VCaP (cell line): Measurements from ENCODE around the gene PTPN3.
A peak's percentile ranks its signal among the peaks of the same experiment; 100 is the strongest.

Experiments used
- H3K27ac ChIP-seq: fragments of 450-650 bp; 2 replicates; pipeline ENCODE4 v1.5.1; 2017
- CTCF ChIP-seq: fragments of 450-650 bp; conservative IDR thresholded peaks from 2 replicates; pipeline ENCODE4 v1.5.1; 2017; ENCODE audit warnings: mild to moderate bottlenecking, moderate library complexity

The PTPN3 gene

GRCh38 chr9:109488791-109489492 lies 9.2 kb downstream of the PTPN3 start:
- no peak for TF ChIP-seq CTCF

GRCh38 chr9:109488351-109488750 lies 9.8 kb downstream of the PTPN3 start:
- no peak for TF ChIP-seq CTCF
- H3K27ac ChIP-seq = peak overlapping the region; percentile 23

More at GRCh38 chr9:109488791-109489492, 9.2 kb downstream of the PTPN3 start:
- peak overlapping the region; percentile 23 for H3K27ac ChIP-seq

- TF ChIP-seq CTCF = no peak
These were observed 10.9 kb downstream of the PTPN3 start for GRCh38 chr9:109487247-109487646.

GRCh38 chr9:109483744-109484429 lies 14.2 kb downstream of the PTPN3 start:
- TF ChIP-seq CTCF = no peak
- H3K27ac ChIP-seq = no peak overlapping the region

More at GRCh38 chr9:109487247-109487646, 10.9 kb downstream of the PTPN3 start:
- peak overlapping the region; percentile 1; the same call in 1 of the 2 replicates for H3K27ac ChIP-seq

GRCh38 chr9:109482391-109482916 lies 15.7 kb downstream of the PTPN3 start:
- no peak for TF ChIP-seq CTCF

GRCh38 chr9:109481856-109482255 lies 16.3 kb downstream of the PTPN3 start:
- no peak overlapping the region for H3K27ac ChIP-seq
- TF ChIP-seq CTCF = no peak

More at GRCh38 chr9:109482391-109482916, 15.7 kb downstream of the PTPN3 start:
- no peak overlapping the region; the same call in 1 of the 2 replicates for H3K27ac ChIP-seq

GRCh38 chr9:109479822-109480221 lies 18.3 kb downstream of the PTPN3 start:
- no peak for TF ChIP-seq CTCF
- peak overlapping the region; percentile 99 for H3K27ac ChIP-seq
